NB4 (cell line): Measurements from ENCODE around the gene KRAS.

Source experiments
- MAX ChIP-seq: IDR thresholded peaks from 2 replicates; pipeline ENCODE4 v1.6.1; 2011; ENCODE audit warnings: low read depth, low read length
- POLR2A ChIP-seq: IDR thresholded peaks from 2 replicates; pipeline ENCODE4 v1.6.1; 2011; ENCODE audit warnings: mild to moderate bottlenecking; ENCODE audit not compliant: insufficient read length; ENCODE audit errors: extremely low read depth
- TF ChIP-seq, protein P1 (sequence below): IDR thresholded peaks from one replicate; pipeline ENCODE4 v1.5.1; 2012; ENCODE audit warnings: low read depth, low read length

GRCh38 chr12:25257590-25258324, 7.0 kb upstream of the KRAS start:
- TF ChIP-seq, protein P1, sequence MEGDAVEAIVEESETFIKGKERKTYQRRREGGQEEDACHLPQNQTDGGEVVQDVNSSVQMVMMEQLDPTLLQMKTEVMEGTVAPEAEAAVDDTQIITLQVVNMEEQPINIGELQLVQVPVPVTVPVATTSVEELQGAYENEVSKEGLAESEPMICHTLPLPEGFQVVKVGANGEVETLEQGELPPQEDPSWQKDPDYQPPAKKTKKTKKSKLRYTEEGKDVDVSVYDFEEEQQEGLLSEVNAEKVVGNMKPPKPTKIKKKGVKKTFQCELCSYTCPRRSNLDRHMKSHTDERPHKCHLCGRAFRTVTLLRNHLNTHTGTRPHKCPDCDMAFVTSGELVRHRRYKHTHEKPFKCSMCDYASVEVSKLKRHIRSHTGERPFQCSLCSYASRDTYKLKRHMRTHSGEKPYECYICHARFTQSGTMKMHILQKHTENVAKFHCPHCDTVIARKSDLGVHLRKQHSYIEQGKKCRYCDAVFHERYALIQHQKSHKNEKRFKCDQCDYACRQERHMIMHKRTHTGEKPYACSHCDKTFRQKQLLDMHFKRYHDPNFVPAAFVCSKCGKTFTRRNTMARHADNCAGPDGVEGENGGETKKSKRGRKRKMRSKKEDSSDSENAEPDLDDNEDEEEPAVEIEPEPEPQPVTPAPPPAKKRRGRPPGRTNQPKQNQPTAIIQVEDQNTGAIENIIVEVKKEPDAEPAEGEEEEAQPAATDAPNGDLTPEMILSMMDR = peak; percentile 3
- TF ChIP-seq POLR2A = no peak
- no peak for TF ChIP-seq MAX
